ENCODE measurements around the gene RBM42.

DNA sequence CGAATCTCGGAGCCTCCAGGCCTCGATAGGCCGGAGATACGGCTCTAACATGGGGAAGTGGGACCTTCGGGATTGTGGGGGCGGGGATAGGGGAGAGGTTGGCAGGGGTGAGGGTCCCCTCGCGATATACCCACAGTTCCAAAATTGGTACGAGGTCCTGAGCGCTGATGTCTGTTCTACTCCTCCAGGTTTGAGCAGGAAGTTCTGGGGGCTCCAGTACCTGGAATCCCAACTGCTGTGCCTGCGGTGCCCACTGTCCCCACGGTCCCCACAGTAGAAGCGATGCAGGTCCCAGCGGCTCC is 447 bp downstream of the RBM42 start:
- TF ChIP-seq EZH2phosphoT487 (IDR thresholded peaks at IDR 0.05; ENCODE audit: insufficient read depth, low read depth) (no peak), EZH2 (IDR thresholded peaks at IDR 0.05; ENCODE audit: insufficient read depth, poor library complexity, severe bottlenecking) (no peak)
